Right lobe of liver (tissue), 6 donors: Measurements from ENCODE around the gene IYD. TPM values are rescaled to one million over a fixed set of nuclear protein-coding genes. Genes with fewer than 3 reads are reported as not detected.

Experiments
- ATAC-seq, 4 donors: fragments of 200-7000 bp; cut with Tn5 transposase; one replicate each; pipeline ENCODE4 v1.9.1; 2020; ENCODE audit warnings: mild to moderate bottlenecking in 4 of 4, moderate library complexity in 4 of 4
- DNase-seq, 3 donors: peaks; one replicate each; pipeline ENCODE4 v3.0.0-alpha.2; 2020
- H3K27ac ChIP-seq, 3 donors: fragments of 200-600 bp; one replicate each; pipeline ENCODE4 v1.8.0; 2022
- H3K27me3 ChIP-seq, 2 donors: fragments of 200-600 bp; one replicate each; pipeline ENCODE4 v1.8.0; 2022
- H3K36me3 ChIP-seq, 4 donors: fragments of 200-600 bp; sonication (generic) in 1 of 4; one replicate each; pipeline versions ENCODE4 v1.5.1 to v1.8.0; 2017 to 2022; ENCODE audit warnings: control low read depth in 1 of 4
- H3K4me1 ChIP-seq, 4 donors: fragments of 200-600 bp; sonication (generic) in 1 of 4; one replicate each; pipeline versions ENCODE4 v1.5.1 to v1.8.0; 2017 to 2022; ENCODE audit warnings: control low read depth in 1 of 4
- H3K4me3 ChIP-seq, 3 donors: fragments of 200-600 bp; one replicate each; pipeline ENCODE4 v1.8.0; 2022
- H3K9me3 ChIP-seq, 4 donors: fragments of 200-600 bp; sonication (generic) in 1 of 4; one replicate each; pipeline versions ENCODE4 v1.5.1 to v1.8.0; 2017 to 2022; ENCODE audit warnings: control low read depth in 1 of 4
- CTCF ChIP-seq, 4 donors: fragments of 200-600 bp in 3 of 4; fragments of 450-650 bp in 1 of 4; IDR thresholded peaks; one replicate each; pipeline versions ENCODE4 v1.5.1 to v1.8.0; 2016 to 2022; ENCODE audit warnings: antibody characterized with exemption in 4 of 4, mild to moderate bottlenecking in 2 of 4
- POLR2A ChIP-seq: fragments of 450-650 bp; IDR thresholded peaks from one replicate; pipeline ENCODE4 v1.6.1; 2017; ENCODE audit warnings: antibody characterized with exemption, mild to moderate bottlenecking
- WGBS: methylation state at CpG from one replicate; pipeline ENCODE4 v1.1.6; 2018; ENCODE audit warnings: low coverage, low lambda C conversion rate; ENCODE audit not compliant: insufficient coverage; ENCODE audit errors: missing lambda C conversion rate; 5-methylcytosine and 5-hydroxymethylcytosine counted together
- intact Hi-C, 2 donors: fragments of 100-400 bp; cut with DNase I; formaldehyde crosslinking; loops; one replicate each; pipeline versions ENCODE4 v1.11.2 to v1.14.1; 2022
- total RNA-seq, 6 experiments: library from RNA; depleted of rRNA in 2 of 6; stranded (reverse); fragments of >200 nt in 2 of 6; fragmentation: NEBNext Ultra II Directional in 3 of 6; extraction: Animal tissue kit (Norgen Biotek cat#: 25700) in 3 of 6; gene quantifications; one replicate each; pipeline versions ENCODE4 v1.1.0 to v1.2.4, GENCODE V29; 2016 to 2023
- donor health status: DM: no; HTN: yes; CAD: no.
- donor health status: DM: no; HTN: no; CAD: no.
- donor health status: DM: no; HTN: no; CAD: no.
- donor health status: DM: no; HTN: yes; CAD: no.
- donor health status: DM: no; HTN: yes; CAD: no.

Gene IYD
- total RNA-seq, 6 experiments from 2014 or later = 5.8 to 21.6 (median 16.1) TPM

GRCh38 chr6:150403458-150404246 lies 34.8 kb downstream of the IYD start:
- ATAC-seq (peak; percentile 38 to 67 (median 54)), DNase-seq (no peak)
- Histone ChIP-seq H3K4me3 (no peak overlapping the region), H3K9me3 (no peaks in the 10 kb centered on the region), H3K27me3 (no peaks in the 10 kb centered on the region), H3K4me1 (peaks cover 0 to under 1% (median 0%) of the 10 kb centered on the region in 4 donors), H3K36me3 (no peaks in the 10 kb centered on the region), H3K27ac (no peak overlapping the region)
- TF ChIP-seq POLR2A = no peak
- TF ChIP-seq CTCF (IDR thresholded peaks at IDR 0.05) = no peak
- intact Hi-C loops = no loop called here
- 24% methylated on average over 5 of the region's 5 CpGs for WGBS

- H3K4me1 ChIP-seq = peaks cover 0 to 24% (median 10%) of the 10 kb centered on the region in 4 donors
- ATAC-seq (peak in 1 of 4 donors; percentile 11), DNase-seq (no peak)
- H3K36me3 ChIP-seq = no peaks in the 10 kb centered on the region
- WGBS = 31% methylated on average over 2 of the region's 2 CpGs
- TF ChIP-seq POLR2A (no peak), CTCF (IDR thresholded peaks at IDR 0.05) (no peak)
- H3K27me3 ChIP-seq = no peaks in the 10 kb centered on the region
- no peak overlapping the region for H3K4me3 ChIP-seq
- no peaks in the 10 kb centered on the region for H3K9me3 ChIP-seq
- no peak overlapping the region for H3K27ac ChIP-seq
- intact Hi-C loops = no loop called here
Observed at GRCh38 chr6:150406948-150407347, 38.1 kb downstream of the IYD start.

- WGBS = 77% methylated on average over 5 of the region's 6 CpGs
- no peaks in the 10 kb centered on the region for H3K36me3 ChIP-seq
- H3K27me3 ChIP-seq = no peaks in the 10 kb centered on the region
- intact Hi-C loops = no loop called here
- peaks cover 0 to 24% (median 10%) of the 10 kb centered on the region in 4 donors for H3K4me1 ChIP-seq
- DNase-seq (no peak), ATAC-seq (peak; percentile 9 to 53 (median 48))
- H3K4me3 ChIP-seq = no peak overlapping the region
- TF ChIP-seq CTCF (IDR thresholded peaks at IDR 0.05) = no peak
- no peak for TF ChIP-seq POLR2A
- no peak overlapping the region for H3K27ac ChIP-seq
- no peaks in the 10 kb centered on the region for H3K9me3 ChIP-seq
Observed at GRCh38 chr6:150408842-150409241, 40.0 kb downstream of the IYD start.

GRCh38 chr6:150409576-150410066 lies 40.8 kb downstream of the IYD start:
- DNase-seq = peak in 2 of 3 donors; percentile 71 to 72
- 0% methylated on average over 1 of the region's 1 CpG for WGBS
- peaks cover 0 to 24% (median 10%) of the 10 kb centered on the region in 4 donors for H3K4me1 ChIP-seq
- intact Hi-C loops = no loop called here
- peak; percentile 64 to 67 (median 65) for ATAC-seq
- no peaks in the 10 kb centered on the region for H3K9me3 ChIP-seq
- no peaks in the 10 kb centered on the region for H3K27me3 ChIP-seq
- no peaks in the 10 kb centered on the region for H3K36me3 ChIP-seq
- H3K4me3 ChIP-seq = no peak overlapping the region
- H3K27ac ChIP-seq = peak overlapping the region in 1 of 3 donors; percentile 20
- no peak for TF ChIP-seq CTCF (IDR thresholded peaks at IDR 0.05)
- no peak for TF ChIP-seq POLR2A
